Smooth muscle cell (in vitro differentiated cells): Measurements from ENCODE around the gene ANXA3. TPM values are rescaled to one million over a fixed set of nuclear protein-coding genes. Genes with fewer than 3 reads are reported as not detected.
"Not testable (repeated sequence)": the region's sequence is repeated elsewhere in the genome, so short reads cannot be mapped to it uniquely, and the experiment has no call there.

Experiments used
- DNase-seq: peaks from one replicate; lab custom pipeline; 2025; ENCODE audit not compliant: unreplicated experiment; lab: John Stamatoyannopoulos, UW
- H2AFZ ChIP-seq: fragments of 200-600 bp; sonication (generic); 2 replicates; pipeline ENCODE4 v1.6.0; 2016; ENCODE audit warnings: antibody characterized with exemption, low read depth, mild to moderate bottlenecking
- H3F3A ChIP-seq: fragments of 200-600 bp; sonication (generic); 2 replicates; pipeline ENCODE4 v1.6.0; 2017; ENCODE audit warnings: antibody characterized with exemption, low read depth
- H3K27ac ChIP-seq: fragments of 200-600 bp; sonication (generic); 2 replicates; pipeline ENCODE4 v1.5.1; 2016; ENCODE audit warnings: low read depth, mild to moderate bottlenecking
- H3K27me3 ChIP-seq: fragments of 200-600 bp; sonication (generic); 2 replicates; pipeline ENCODE4 v1.6.1; 2016; ENCODE audit warnings: low read depth, mild to moderate bottlenecking
- H3K36me3 ChIP-seq: fragments of 200-600 bp; sonication (generic); 2 replicates; pipeline ENCODE4 v1.5.1; 2016; ENCODE audit warnings: low read depth
- H3K4me1 ChIP-seq: fragments of 200-600 bp; sonication (generic); 2 replicates; pipeline ENCODE4 v1.5.1; 2016; ENCODE audit warnings: low read depth
- H3K4me2 ChIP-seq: fragments of 200-600 bp; sonication (generic); 2 replicates; pipeline ENCODE4 v1.6.0; 2016; ENCODE audit warnings: mild to moderate bottlenecking
- H3K4me3 ChIP-seq: fragments of 200-600 bp; sonication (generic); 2 replicates; pipeline ENCODE4 v1.5.1; 2016; ENCODE audit warnings: mild to moderate bottlenecking
- H3K79me2 ChIP-seq: fragments of 200-600 bp; sonication (generic); 2 replicates; pipeline ENCODE4 v1.6.0; 2016; ENCODE audit warnings: low read depth, mild to moderate bottlenecking
- H3K9ac ChIP-seq: fragments of 200-600 bp; sonication (generic); 2 replicates; pipeline ENCODE4 v1.6.0; 2016; ENCODE audit warnings: low read depth
- H3K9me3 ChIP-seq: fragments of 200-600 bp; sonication (generic); replicated peaks from 2 replicates; pipeline ENCODE4 v1.5.1; 2016; ENCODE audit warnings: low read depth
- H4K20me1 ChIP-seq: fragments of 200-600 bp; sonication (generic); 2 replicates; pipeline ENCODE4 v1.6.0; 2016; ENCODE audit warnings: low read depth
- CTCF ChIP-seq: fragments of 200-600 bp; sonication (generic); IDR thresholded peaks from 2 replicates; pipeline ENCODE4 v1.5.1; 2017; ENCODE audit warnings: borderline replicate concordance, mild to moderate bottlenecking, antibody characterized with exemption; ENCODE audit not compliant: insufficient read depth, poor library complexity, severe bottlenecking
- WGBS: methylation state at CpG from one replicate; pipeline ENCODE4 v1.1.7; 2016; ENCODE audit warnings: low lambda C conversion rate; 5-methylcytosine and 5-hydroxymethylcytosine counted together
- polyA plus RNA-seq: library from polyadenylated mRNA; unstranded; fragments of >200 nt; fragmentation: Nextera tagmentation; extraction: Ambion mirVana; gene quantifications from 2 replicates; pipeline ENCODE4 v1.2.1, GENCODE V29; 2016
- total RNA-seq: library from RNA; depleted of rRNA; stranded (reverse); fragments of >200 nt; gene quantifications from 2 replicates; pipeline ENCODE4 v1.2.3, GENCODE V29; 2014

Gene ANXA3
- total RNA-seq: 39.0 and 44.5 TPM in 2 replicates
- polyA plus RNA-seq: 16.7 and 59.0 TPM in 2 replicates

- TF ChIP-seq CTCF: no peak
- Histone ChIP-seq H2AFZ (peak within 1 kb of the TSS; percentile 97), H4K20me1 (no peaks in the 10 kb centered on the region), H3F3A (no peaks in the 10 kb centered on the region), H3K27ac (peak within 1 kb of the TSS; percentile 74), H3K4me2 (peak within 1 kb of the TSS; percentile 90), H3K4me1 (peaks cover 13% of the 10 kb centered on the region), H3K27me3 (no peaks in the 10 kb centered on the region), H3K9ac (peak within 1 kb of the TSS; percentile 80), H3K36me3 (no peaks in the 10 kb centered on the region), H3K9me3 (no peaks in the 10 kb centered on the region), H3K79me2 (no peaks in the 10 kb centered on the region), H3K4me3 (peak within 1 kb of the TSS; percentile 71)
- 4% methylated on average over 48 of the region's 65 CpGs for WGBS
- DNase-seq: no peak
Measured at GRCh38 chr4:78551420-78552351, at the start of gene ANXA3. Gene ANXA3, plus strand, starts transcription at chr4:78551770. Its CDS starts 2,704 bp downstream, at chr4:78554474.

- not testable (repeated sequence) for H2AFZ ChIP-seq, H3K4me2 ChIP-seq, H4K20me1 ChIP-seq, DNase-seq, H3K4me1 ChIP-seq, H3K27ac ChIP-seq, H3K36me3 ChIP-seq, H3K4me3 ChIP-seq, H3F3A ChIP-seq, H3K9me3 ChIP-seq, H3K79me2 ChIP-seq, H3K9ac ChIP-seq, H3K27me3 ChIP-seq
- WGBS: 81% methylated on average over 10 of the region's 10 CpGs
Measured at GRCh38 chr4:78506260-78506659, 45.3 kb upstream of the ANXA3 start.

GRCh38 chr4:78509043-78509442 is 42.5 kb upstream of the ANXA3 start:
- no peak for DNase-seq
- WGBS: 95% methylated on average over 2 of the region's 2 CpGs
- H3K4me3 ChIP-seq: no peak overlapping the region
- no peak overlapping the region for H3K9ac ChIP-seq
- H3K4me1 ChIP-seq: no peaks in the 10 kb centered on the region
- no peaks in the 10 kb centered on the region for H3K9me3 ChIP-seq
- no peaks in the 10 kb centered on the region for H3F3A ChIP-seq
- no peaks in the 10 kb centered on the region for H3K79me2 ChIP-seq
- TF ChIP-seq CTCF: no peak
- H3K27me3 ChIP-seq: no peaks in the 10 kb centered on the region
- no peaks in the 10 kb centered on the region for H4K20me1 ChIP-seq
- no peaks in the 10 kb centered on the region for H3K36me3 ChIP-seq
- H2AFZ ChIP-seq: no peak overlapping the region
- no peak overlapping the region for H3K27ac ChIP-seq
- no peak overlapping the region for H3K4me2 ChIP-seq

- H3K4me3 ChIP-seq: no peak overlapping the region
- H3K4me2 ChIP-seq: no peak overlapping the region
- no peak for DNase-seq
- H3F3A ChIP-seq: no peaks in the 10 kb centered on the region
- H3K36me3 ChIP-seq: no peaks in the 10 kb centered on the region
- no peaks in the 10 kb centered on the region for H3K9me3 ChIP-seq
- no peak for TF ChIP-seq CTCF
- H3K79me2 ChIP-seq: no peaks in the 10 kb centered on the region
- no peaks in the 10 kb centered on the region for H3K27me3 ChIP-seq
- 89% methylated on average over 1 of the region's 1 CpG for WGBS
- H2AFZ ChIP-seq: no peak overlapping the region
- H3K27ac ChIP-seq: no peak overlapping the region
- H4K20me1 ChIP-seq: no peaks in the 10 kb centered on the region
- H3K4me1 ChIP-seq: no peaks in the 10 kb centered on the region
- H3K9ac ChIP-seq: no peak overlapping the region
Measured at GRCh38 chr4:78510108-78510507, 41.5 kb upstream of the ANXA3 start.
